Esophagus muscularis mucosa (tissue), 4 donors: ENCODE measurements around the gene KCP.

Experiments
- EP300 ChIP-seq: sonication (generic); formaldehyde crosslinking; IDR thresholded peaks from one replicate; pipeline ENCODE4 v1.6.1; 2017; ENCODE audit warnings: antibody characterized with exemption
- POLR2A ChIP-seq: fragments of 450-650 bp; IDR thresholded peaks from one replicate; pipeline ENCODE4 v1.6.1; 2017; ENCODE audit warnings: antibody characterized with exemption, moderate library complexity, mild to moderate bottlenecking, low read depth
- POLR2AphosphoS5 ChIP-seq, 2 donors: sonication (generic); formaldehyde crosslinking; IDR thresholded peaks; one replicate each; pipeline ENCODE4 v1.6.1; 2017; ENCODE audit warnings: antibody characterized with exemption in 2 of 2
- TF ChIP-seq, protein P1 (sequence below), 3 experiments: fragments of 200-600 bp in 2 of 3; fragments of 450-650 bp in 1 of 3; sonication (generic) in 2 of 3; IDR thresholded peaks; one replicate each; pipeline ENCODE4 v1.5.1; 2017 to 2019; ENCODE audit warnings: antibody characterized with exemption in 3 of 3, mild to moderate bottlenecking in 2 of 3, moderate library complexity in 1 of 3

DNA sequence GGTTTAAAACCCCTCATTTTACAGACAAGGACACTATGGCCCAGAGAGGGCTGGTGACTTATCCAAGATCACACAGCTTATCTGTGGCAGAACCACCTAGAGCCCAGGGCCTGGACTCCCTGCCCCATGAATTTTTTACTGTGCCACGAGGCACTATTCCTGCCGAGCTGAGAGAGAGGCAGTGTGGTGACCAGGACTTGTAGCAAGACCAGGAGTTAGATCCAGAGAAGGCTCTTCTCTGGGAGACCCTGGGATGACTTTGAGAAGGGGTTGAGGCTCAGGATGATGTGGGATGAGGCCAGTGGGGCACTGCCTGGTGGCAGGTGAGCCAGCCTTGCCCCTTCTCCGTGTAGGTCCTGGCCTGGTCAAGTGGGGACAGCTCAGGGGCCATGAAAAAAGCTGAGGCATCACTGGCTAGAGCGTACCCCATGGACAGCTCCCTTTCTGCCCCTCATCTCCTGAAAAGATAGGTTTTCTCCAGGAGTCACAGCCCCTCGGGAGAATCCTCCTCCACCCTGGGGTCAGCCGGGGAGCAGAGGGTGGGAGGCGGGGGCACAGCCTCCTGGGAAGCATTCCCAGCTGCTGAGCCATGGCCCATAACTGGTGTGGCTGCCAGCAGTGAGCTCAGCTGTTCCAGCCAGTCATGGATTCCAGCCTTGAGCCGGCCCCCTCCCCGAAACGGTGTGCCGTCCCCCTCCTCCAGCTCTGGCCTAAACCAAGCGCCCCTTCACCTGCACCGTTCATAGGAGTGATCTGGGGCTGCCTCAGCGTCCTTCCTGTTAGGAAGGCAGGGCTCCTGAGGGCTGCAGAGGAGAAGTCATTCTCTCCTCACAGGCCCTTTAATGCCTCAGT lies 74.5 kb downstream of the KCP start:
- no peak for TF ChIP-seq EP300
- TF ChIP-seq POLR2A, result no peak
- TF ChIP-seq, protein P1, sequence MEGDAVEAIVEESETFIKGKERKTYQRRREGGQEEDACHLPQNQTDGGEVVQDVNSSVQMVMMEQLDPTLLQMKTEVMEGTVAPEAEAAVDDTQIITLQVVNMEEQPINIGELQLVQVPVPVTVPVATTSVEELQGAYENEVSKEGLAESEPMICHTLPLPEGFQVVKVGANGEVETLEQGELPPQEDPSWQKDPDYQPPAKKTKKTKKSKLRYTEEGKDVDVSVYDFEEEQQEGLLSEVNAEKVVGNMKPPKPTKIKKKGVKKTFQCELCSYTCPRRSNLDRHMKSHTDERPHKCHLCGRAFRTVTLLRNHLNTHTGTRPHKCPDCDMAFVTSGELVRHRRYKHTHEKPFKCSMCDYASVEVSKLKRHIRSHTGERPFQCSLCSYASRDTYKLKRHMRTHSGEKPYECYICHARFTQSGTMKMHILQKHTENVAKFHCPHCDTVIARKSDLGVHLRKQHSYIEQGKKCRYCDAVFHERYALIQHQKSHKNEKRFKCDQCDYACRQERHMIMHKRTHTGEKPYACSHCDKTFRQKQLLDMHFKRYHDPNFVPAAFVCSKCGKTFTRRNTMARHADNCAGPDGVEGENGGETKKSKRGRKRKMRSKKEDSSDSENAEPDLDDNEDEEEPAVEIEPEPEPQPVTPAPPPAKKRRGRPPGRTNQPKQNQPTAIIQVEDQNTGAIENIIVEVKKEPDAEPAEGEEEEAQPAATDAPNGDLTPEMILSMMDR (IDR thresholded peaks at IDR 0.05), result no peak
- TF ChIP-seq POLR2AphosphoS5 (IDR thresholded peaks at IDR 0.05), result peak; percentile 60 to 61
